WTC11 (cell line): Measurements from ENCODE around the gene GABPB1. TPM values are rescaled to one million over a fixed set of nuclear protein-coding genes. Genes with fewer than 3 reads are reported as not detected.

Experiments used
- ATAC-seq: fragments of 200-7000 bp; cut with Tn5 transposase; 2 replicates; pipeline ENCODE4 v1.10.0; 2021; ENCODE audit warnings: mild to moderate bottlenecking, moderate library complexity
- CTCF ChIA-PET: fragments of 300-600 bp; sonication (Branson Sonifier 250); formaldehyde crosslinking; loops from one replicate; lab custom pipeline; 2021; ENCODE audit warnings: antibody characterized with exemption; lab: Charles Lee
- POLR2A ChIA-PET: fragments of 350-600 bp; sonication (Branson Sonifier 250); formaldehyde crosslinking; loops from one replicate; lab custom pipeline; 2021; ENCODE audit warnings: antibody characterized with exemption; lab: Charles Lee
- DNase-seq: peaks from one replicate; pipeline ENCODE4 v3.0.0; 2021; ENCODE audit warnings: low spot score
- H3K27ac Mint-ChIP-seq: 2 replicates; pipeline ENCODE4 v1.8.0; 2021; ENCODE audit warnings: mixed read lengths
- H3K27me3 Mint-ChIP-seq: 2 replicates; pipeline ENCODE4 v1.8.0; 2021; ENCODE audit warnings: low read depth, mild to moderate bottlenecking, moderate library complexity, mixed read lengths
- H3K36me3 Mint-ChIP-seq: 2 replicates; pipeline ENCODE4 v1.8.0; 2021; ENCODE audit warnings: mixed read lengths
- H3K4me1 Mint-ChIP-seq: 2 replicates; pipeline ENCODE4 v1.8.0; 2022; ENCODE audit warnings: mixed read lengths
- H3K4me3 Mint-ChIP-seq: 2 replicates; pipeline ENCODE4 v1.8.0; 2021; ENCODE audit warnings: mild to moderate bottlenecking, moderate library complexity, mixed read lengths
- H3K9me3 Mint-ChIP-seq: 2 replicates; pipeline ENCODE4 v1.8.0; 2021; ENCODE audit warnings: mixed read lengths
- CBFB ChIP-seq: sonication (generic); formaldehyde crosslinking; IDR thresholded peaks from 2 replicates; pipeline ENCODE4 v1.8.1; 2022; ENCODE audit warnings: mild to moderate bottlenecking, low read depth, missing genetic modification reagents
- CREM ChIP-seq: sonication (generic); formaldehyde crosslinking; IDR thresholded peaks from 2 replicates; pipeline ENCODE4 v1.8.1; 2022; ENCODE audit warnings: mild to moderate bottlenecking, missing genetic modification reagents, moderate library complexity
- E2F4 ChIP-seq: sonication (generic); formaldehyde crosslinking; IDR thresholded peaks from 2 replicates; pipeline ENCODE4 v1.8.1; 2022; ENCODE audit warnings: low read depth, mild to moderate bottlenecking, moderate library complexity, missing genetic modification reagents, borderline replicate concordance
- FOXK1 ChIP-seq: sonication (generic); formaldehyde crosslinking; IDR thresholded peaks from 2 replicates; pipeline ENCODE4 v1.8.0; 2022; ENCODE audit warnings: mild to moderate bottlenecking, moderate library complexity, missing genetic modification reagents
- FOXP1 ChIP-seq: sonication (generic); formaldehyde crosslinking; IDR thresholded peaks from 2 replicates; pipeline ENCODE4 v1.8.0; 2022; ENCODE audit warnings: missing genetic modification reagents, mild to moderate bottlenecking, moderate library complexity, borderline replicate concordance
- GRHL2 ChIP-seq: fragments of 250-450 bp; sonication (Bioruptor Pico); IDR thresholded peaks from 2 replicates; pipeline ENCODE4 v1.8.0; 2022; ENCODE audit warnings: mild to moderate bottlenecking, moderate library complexity; ENCODE audit not compliant: insufficient replicate concordance, severe bottlenecking
- JUN ChIP-seq: sonication (generic); formaldehyde crosslinking; IDR thresholded peaks from 2 replicates; pipeline ENCODE4 v1.8.0; 2023; ENCODE audit warnings: mild to moderate bottlenecking, missing genetic modification reagents
- MYBL2 ChIP-seq: sonication (generic); formaldehyde crosslinking; IDR thresholded peaks from 2 replicates; pipeline ENCODE4 v1.8.1; 2023; ENCODE audit warnings: mild to moderate bottlenecking, moderate library complexity, missing genetic modification reagents
- RORB ChIP-seq: fragments of 250-450 bp; sonication (Bioruptor Pico); IDR thresholded peaks from 2 replicates; pipeline ENCODE4 v1.9.0; 2021; ENCODE audit warnings: mild to moderate bottlenecking
- SOX15 ChIP-seq: fragments of 250-450 bp; sonication (Bioruptor Pico); IDR thresholded peaks from 2 replicates; pipeline ENCODE4 v1.9.0; 2021; ENCODE audit warnings: mild to moderate bottlenecking
- ZNF263 ChIP-seq: sonication (generic); formaldehyde crosslinking; IDR thresholded peaks from 2 replicates; pipeline ENCODE4 v1.8.1; 2022; ENCODE audit warnings: low read depth, mild to moderate bottlenecking, moderate library complexity, missing genetic modification reagents
- ZNF423 ChIP-seq: fragments of 250-450 bp; sonication (Bioruptor Pico); IDR thresholded peaks from 2 replicates; pipeline ENCODE4 v2.1.2; 2022; ENCODE audit warnings: mild to moderate bottlenecking, moderate library complexity
- total RNA-seq: library from RNA; stranded (reverse); gene quantifications from 3 replicates; pipeline ENCODE4 v1.2.3, GENCODE V29; 2021
- TF ChIP-seq, protein P1 (sequence below): fragments of 250-450 bp; sonication (Bioruptor Pico); IDR thresholded peaks from 2 replicates; pipeline ENCODE4 v1.9.0; 2021; ENCODE audit warnings: mild to moderate bottlenecking
- TF ChIP-seq, protein P2 (sequence below): sonication (generic); formaldehyde crosslinking; IDR thresholded peaks from 2 replicates; pipeline ENCODE4 v1.8.1; 2023; ENCODE audit warnings: mild to moderate bottlenecking, missing genetic modification reagents, borderline replicate concordance
- TF ChIP-seq, protein P3 (sequence below): sonication (generic); formaldehyde crosslinking; IDR thresholded peaks from 2 replicates; pipeline ENCODE4 v1.8.0; 2022; ENCODE audit warnings: mild to moderate bottlenecking, missing genetic modification reagents
- TF ChIP-seq, protein P4 (sequence below): sonication (generic); formaldehyde crosslinking; IDR thresholded peaks from 2 replicates; pipeline ENCODE4 v1.8.1; 2023; ENCODE audit warnings: mild to moderate bottlenecking, missing genetic modification reagents
- TF ChIP-seq, protein P5 (sequence below): sonication (generic); formaldehyde crosslinking; IDR thresholded peaks from 2 replicates; pipeline ENCODE4 v1.8.0; 2022; ENCODE audit warnings: missing genetic modification reagents

GABPB1 gene
- total RNA-seq, 1 experiment from 2014 or later, result 28.9 TPM

DNA sequence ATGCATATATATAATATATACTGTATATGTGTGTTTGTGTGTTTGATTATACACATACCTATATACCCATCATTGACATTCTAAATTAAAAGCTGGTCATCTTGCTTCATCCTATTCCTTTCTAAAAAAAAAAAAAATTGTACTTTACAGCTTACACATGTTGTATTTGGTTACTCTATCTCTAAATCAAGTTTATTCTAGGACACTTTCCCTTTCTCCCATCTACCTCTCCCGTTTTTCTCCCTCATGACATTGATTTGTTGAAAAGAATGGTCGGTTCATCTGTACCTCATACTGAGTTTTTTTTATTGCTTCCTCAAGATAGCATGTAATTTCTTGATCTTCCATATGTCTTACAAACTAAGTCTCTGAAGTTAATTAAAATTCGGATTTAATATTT lies 26.9 kb downstream of the GABPB1 start:
- no peak for ATAC-seq
- no peak overlapping the region for H3K4me3 Mint-ChIP-seq
- no peaks in the 10 kb centered on the region for H3K36me3 Mint-ChIP-seq
- POLR2A ChIA-PET, result no interaction called here
- TF ChIP-seq ZNF423 (CRISPR knock-in tag) (no peak), CREM (CRISPR knock-in tag) (no peak), FOXK1 (CRISPR knock-in tag) (no peak), FOXP1 (CRISPR knock-in tag) (no peak), CBFB (CRISPR knock-in tag) (no peak), RORB (CRISPR knock-in tag) (no peak), GRHL2 (no peak), SOX15 (CRISPR knock-in tag) (no peak), ZNF263 (no peak), MYBL2 (CRISPR knock-in tag) (no peak), JUN (CRISPR knock-in tag) (no peak), E2F4 (no peak)
- TF ChIP-seq, protein P1, sequence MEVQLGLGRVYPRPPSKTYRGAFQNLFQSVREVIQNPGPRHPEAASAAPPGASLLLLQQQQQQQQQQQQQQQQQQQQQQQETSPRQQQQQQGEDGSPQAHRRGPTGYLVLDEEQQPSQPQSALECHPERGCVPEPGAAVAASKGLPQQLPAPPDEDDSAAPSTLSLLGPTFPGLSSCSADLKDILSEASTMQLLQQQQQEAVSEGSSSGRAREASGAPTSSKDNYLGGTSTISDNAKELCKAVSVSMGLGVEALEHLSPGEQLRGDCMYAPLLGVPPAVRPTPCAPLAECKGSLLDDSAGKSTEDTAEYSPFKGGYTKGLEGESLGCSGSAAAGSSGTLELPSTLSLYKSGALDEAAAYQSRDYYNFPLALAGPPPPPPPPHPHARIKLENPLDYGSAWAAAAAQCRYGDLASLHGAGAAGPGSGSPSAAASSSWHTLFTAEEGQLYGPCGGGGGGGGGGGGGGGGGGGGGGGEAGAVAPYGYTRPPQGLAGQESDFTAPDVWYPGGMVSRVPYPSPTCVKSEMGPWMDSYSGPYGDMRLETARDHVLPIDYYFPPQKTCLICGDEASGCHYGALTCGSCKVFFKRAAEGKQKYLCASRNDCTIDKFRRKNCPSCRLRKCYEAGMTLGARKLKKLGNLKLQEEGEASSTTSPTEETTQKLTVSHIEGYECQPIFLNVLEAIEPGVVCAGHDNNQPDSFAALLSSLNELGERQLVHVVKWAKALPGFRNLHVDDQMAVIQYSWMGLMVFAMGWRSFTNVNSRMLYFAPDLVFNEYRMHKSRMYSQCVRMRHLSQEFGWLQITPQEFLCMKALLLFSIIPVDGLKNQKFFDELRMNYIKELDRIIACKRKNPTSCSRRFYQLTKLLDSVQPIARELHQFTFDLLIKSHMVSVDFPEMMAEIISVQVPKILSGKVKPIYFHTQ (CRISPR knock-in tag), result no peak
- TF ChIP-seq, protein P2, sequence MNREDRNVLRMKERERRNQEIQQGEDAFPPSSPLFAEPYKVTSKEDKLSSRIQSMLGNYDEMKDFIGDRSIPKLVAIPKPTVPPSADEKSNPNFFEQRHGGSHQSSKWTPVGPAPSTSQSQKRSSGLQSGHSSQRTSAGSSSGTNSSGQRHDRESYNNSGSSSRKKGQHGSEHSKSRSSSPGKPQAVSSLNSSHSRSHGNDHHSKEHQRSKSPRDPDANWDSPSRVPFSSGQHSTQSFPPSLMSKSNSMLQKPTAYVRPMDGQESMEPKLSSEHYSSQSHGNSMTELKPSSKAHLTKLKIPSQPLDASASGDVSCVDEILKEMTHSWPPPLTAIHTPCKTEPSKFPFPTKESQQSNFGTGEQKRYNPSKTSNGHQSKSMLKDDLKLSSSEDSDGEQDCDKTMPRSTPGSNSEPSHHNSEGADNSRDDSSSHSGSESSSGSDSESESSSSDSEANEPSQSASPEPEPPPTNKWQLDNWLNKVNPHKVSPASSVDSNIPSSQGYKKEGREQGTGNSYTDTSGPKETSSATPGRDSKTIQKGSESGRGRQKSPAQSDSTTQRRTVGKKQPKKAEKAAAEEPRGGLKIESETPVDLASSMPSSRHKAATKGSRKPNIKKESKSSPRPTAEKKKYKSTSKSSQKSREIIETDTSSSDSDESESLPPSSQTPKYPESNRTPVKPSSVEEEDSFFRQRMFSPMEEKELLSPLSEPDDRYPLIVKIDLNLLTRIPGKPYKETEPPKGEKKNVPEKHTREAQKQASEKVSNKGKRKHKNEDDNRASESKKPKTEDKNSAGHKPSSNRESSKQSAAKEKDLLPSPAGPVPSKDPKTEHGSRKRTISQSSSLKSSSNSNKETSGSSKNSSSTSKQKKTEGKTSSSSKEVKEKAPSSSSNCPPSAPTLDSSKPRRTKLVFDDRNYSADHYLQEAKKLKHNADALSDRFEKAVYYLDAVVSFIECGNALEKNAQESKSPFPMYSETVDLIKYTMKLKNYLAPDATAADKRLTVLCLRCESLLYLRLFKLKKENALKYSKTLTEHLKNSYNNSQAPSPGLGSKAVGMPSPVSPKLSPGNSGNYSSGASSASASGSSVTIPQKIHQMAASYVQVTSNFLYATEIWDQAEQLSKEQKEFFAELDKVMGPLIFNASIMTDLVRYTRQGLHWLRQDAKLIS (CRISPR knock-in tag), result no peak
- TF ChIP-seq, protein P3, sequence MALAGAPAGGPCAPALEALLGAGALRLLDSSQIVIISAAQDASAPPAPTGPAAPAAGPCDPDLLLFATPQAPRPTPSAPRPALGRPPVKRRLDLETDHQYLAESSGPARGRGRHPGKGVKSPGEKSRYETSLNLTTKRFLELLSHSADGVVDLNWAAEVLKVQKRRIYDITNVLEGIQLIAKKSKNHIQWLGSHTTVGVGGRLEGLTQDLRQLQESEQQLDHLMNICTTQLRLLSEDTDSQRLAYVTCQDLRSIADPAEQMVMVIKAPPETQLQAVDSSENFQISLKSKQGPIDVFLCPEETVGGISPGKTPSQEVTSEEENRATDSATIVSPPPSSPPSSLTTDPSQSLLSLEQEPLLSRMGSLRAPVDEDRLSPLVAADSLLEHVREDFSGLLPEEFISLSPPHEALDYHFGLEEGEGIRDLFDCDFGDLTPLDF (CRISPR knock-in tag), result no peak
- TF ChIP-seq, protein P4, sequence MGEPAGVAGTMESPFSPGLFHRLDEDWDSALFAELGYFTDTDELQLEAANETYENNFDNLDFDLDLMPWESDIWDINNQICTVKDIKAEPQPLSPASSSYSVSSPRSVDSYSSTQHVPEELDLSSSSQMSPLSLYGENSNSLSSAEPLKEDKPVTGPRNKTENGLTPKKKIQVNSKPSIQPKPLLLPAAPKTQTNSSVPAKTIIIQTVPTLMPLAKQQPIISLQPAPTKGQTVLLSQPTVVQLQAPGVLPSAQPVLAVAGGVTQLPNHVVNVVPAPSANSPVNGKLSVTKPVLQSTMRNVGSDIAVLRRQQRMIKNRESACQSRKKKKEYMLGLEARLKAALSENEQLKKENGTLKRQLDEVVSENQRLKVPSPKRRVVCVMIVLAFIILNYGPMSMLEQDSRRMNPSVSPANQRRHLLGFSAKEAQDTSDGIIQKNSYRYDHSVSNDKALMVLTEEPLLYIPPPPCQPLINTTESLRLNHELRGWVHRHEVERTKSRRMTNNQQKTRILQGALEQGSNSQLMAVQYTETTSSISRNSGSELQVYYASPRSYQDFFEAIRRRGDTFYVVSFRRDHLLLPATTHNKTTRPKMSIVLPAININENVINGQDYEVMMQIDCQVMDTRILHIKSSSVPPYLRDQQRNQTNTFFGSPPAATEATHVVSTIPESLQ (CRISPR knock-in tag), result no peak
- TF ChIP-seq, protein P5, sequence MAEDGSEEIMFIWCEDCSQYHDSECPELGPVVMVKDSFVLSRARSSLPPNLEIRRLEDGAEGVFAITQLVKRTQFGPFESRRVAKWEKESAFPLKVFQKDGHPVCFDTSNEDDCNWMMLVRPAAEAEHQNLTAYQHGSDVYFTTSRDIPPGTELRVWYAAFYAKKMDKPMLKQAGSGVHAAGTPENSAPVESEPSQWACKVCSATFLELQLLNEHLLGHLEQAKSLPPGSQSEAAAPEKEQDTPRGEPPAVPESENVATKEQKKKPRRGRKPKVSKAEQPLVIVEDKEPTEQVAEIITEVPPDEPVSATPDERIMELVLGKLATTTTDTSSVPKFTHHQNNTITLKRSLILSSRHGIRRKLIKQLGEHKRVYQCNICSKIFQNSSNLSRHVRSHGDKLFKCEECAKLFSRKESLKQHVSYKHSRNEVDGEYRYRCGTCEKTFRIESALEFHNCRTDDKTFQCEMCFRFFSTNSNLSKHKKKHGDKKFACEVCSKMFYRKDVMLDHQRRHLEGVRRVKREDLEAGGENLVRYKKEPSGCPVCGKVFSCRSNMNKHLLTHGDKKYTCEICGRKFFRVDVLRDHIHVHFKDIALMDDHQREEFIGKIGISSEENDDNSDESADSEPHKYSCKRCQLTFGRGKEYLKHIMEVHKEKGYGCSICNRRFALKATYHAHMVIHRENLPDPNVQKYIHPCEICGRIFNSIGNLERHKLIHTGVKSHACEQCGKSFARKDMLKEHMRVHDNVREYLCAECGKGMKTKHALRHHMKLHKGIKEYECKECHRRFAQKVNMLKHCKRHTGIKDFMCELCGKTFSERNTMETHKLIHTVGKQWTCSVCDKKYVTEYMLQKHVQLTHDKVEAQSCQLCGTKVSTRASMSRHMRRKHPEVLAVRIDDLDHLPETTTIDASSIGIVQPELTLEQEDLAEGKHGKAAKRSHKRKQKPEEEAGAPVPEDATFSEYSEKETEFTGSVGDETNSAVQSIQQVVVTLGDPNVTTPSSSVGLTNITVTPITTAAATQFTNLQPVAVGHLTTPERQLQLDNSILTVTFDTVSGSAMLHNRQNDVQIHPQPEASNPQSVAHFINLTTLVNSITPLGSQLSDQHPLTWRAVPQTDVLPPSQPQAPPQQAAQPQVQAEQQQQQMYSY (CRISPR knock-in tag), result no peak
- no peak for DNase-seq
- CTCF ChIA-PET, result no interaction called here
- H3K4me1 Mint-ChIP-seq, result peaks cover 18% of the 10 kb centered on the region
- H3K27me3 Mint-ChIP-seq, result no peaks in the 10 kb centered on the region
- no peak overlapping the region for H3K27ac Mint-ChIP-seq
- no peaks in the 10 kb centered on the region for H3K9me3 Mint-ChIP-seq
